ENCODE data around the gene ZNF254. TPM values are rescaled to one million over a fixed set of nuclear protein-coding genes. Genes with fewer than 3 reads are reported as not detected.

ZNF254 gene
- total and polyA plus RNA-seq, 9 of the 15 experiments (the other 6 are each of a cell fraction or from before 2014, with no cell fraction given) = 10.7 to 22.1 (median 14.2) TPM

DNA sequence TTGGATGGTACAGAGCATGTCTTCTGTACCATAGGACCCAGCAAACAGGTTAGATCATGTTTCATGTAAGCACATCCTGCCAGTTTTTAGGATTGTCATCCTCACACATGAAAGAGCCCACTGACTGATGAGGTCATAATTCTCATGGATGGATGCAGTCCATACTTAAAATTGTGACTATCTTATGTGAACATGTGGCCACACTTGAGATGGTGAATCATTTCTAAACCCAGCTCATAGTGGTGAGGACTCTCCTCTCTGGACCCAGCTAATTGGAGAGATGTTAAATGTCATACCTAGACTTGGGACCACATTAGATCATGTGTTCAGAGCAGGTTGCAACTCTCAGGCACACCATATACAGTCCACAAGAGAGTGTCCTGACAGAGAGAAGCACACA, 24.8 kb upstream of the ZNF254 start:
- H3K9me3 ChIP-seq (replicated peaks; ENCODE audit: control insufficient read depth, insufficient read depth, low read depth, low read length) = no peaks in the 10 kb centered on the region
- peaks cover 11% of the 10 kb centered on the region; the same call in 2 of the 3 replicates for H3K36me3 ChIP-seq (ENCODE audit: control insufficient read depth, insufficient read depth, low read length)
- POLR2A ChIA-PET = no interaction called here
- H4K20me1 ChIP-seq (replicated peaks; ENCODE audit: control insufficient read depth, insufficient read depth, low read length) = no peaks in the 10 kb centered on the region
- H3K4me1 ChIP-seq (replicated peaks in 1 of 2; ENCODE audit: control insufficient read depth in 2 of 2, insufficient read depth in 2 of 2, low read length in 2 of 2) = no peaks in the 10 kb centered on the region
- H3K4me3 ChIP-seq = no peak overlapping the region
- H2AFZ ChIP-seq (ENCODE audit: low read depth, low read length) = no peak overlapping the region
- H3K79me2 ChIP-seq (ENCODE audit: control insufficient read depth, insufficient read depth, low read length) = no peaks in the 10 kb centered on the region
- in situ Hi-C loops (cut with MboI) = no loop called here
- DNase-seq (ENCODE audit: extremely low read depth in 1 of 4, low spot score in 3 of 4) (no peak), ATAC-seq (no peak), FAIRE-seq (no peak)
- no peak overlapping the region for H3K4me2 ChIP-seq (ENCODE audit: insufficient read depth, low read length)
- no TSS peak for BruUV-seq (replicated peaks)
- H3K9ac ChIP-seq (ENCODE audit: insufficient read depth in 1 of 2, low read depth in 2 of 2, low read length in 2 of 2) = no peak overlapping the region
- H3K27me3 ChIP-seq (ENCODE audit: control insufficient read depth in 2 of 2, insufficient read depth in 2 of 2, low read length in 2 of 2) = no peaks in the 10 kb centered on the region
- no peak overlapping the region for H3K27ac ChIP-seq (ENCODE audit: extremely low read depth, low read depth, low read length)
- intact Hi-C loops (cut with micrococcal nuclease) = no loop called here
- TF ChIP-seq, protein P1, sequence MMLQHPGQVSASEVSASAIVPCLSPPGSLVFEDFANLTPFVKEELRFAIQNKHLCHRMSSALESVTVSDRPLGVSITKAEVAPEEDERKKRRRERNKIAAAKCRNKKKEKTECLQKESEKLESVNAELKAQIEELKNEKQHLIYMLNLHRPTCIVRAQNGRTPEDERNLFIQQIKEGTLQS (IDR thresholded peaks at IDR 0.05) = peak; percentile 26; the same call in 1 of the 2 replicates
- TF ChIP-seq, protein P1 (CRISPR knock-in tag; conservative IDR thresholded peaks at IDR 0.05) = no peak
- no peak for TF ChIP-seq RBM14 (IDR thresholded peaks at IDR 0.05; ENCODE audit: borderline replicate concordance, insufficient read depth, low read depth, low read length)
- no peaks in the 10 kb centered on the region for H3K9me1 ChIP-seq (ENCODE audit: control insufficient read depth, insufficient read depth, low read length)
- CTCF ChIA-PET (ENCODE audit: low intra/inter-chr PET ratio) = no interaction called here

DNA sequence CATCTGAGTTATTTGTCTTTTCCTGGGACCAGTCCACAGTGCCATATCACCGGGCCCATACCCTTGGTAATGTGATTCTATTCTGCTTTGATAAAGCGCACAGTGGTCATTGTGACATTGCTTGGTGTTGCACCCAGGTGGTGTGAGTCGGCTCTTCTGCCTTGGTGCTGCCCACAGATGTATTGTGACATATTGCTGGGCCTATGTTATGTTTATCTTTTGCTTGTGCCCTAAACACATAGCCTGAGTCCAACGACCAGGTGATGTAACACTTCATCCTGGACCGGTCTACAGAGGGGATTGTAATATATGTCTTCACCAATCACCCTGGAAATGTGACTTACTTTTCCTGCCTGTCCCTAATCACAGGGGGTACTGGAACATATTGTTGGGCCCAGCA, 23.7 kb upstream of the ZNF254 start:
- Histone ChIP-seq H3K27me3 (ENCODE audit: control insufficient read depth in 2 of 2, insufficient read depth in 2 of 2, low read length in 2 of 2) (no peaks in the 10 kb centered on the region), H4K20me1 (replicated peaks; ENCODE audit: control insufficient read depth, insufficient read depth, low read length) (no peaks in the 10 kb centered on the region), H3K27ac (ENCODE audit: extremely low read depth, low read depth, low read length) (no peak overlapping the region), H3K4me2 (ENCODE audit: insufficient read depth, low read length) (no peak overlapping the region), H3K4me3 (no peak overlapping the region), H2AFZ (ENCODE audit: low read depth, low read length) (no peak overlapping the region), H3K9ac (ENCODE audit: insufficient read depth in 1 of 2, low read depth in 2 of 2, low read length in 2 of 2) (no peak overlapping the region), H3K9me3 (replicated peaks; ENCODE audit: control insufficient read depth, insufficient read depth, low read depth, low read length) (no peaks in the 10 kb centered on the region), H3K4me1 (replicated peaks in 1 of 2; ENCODE audit: control insufficient read depth in 2 of 2, insufficient read depth in 2 of 2, low read length in 2 of 2) (no peaks in the 10 kb centered on the region), H3K9me1 (ENCODE audit: control insufficient read depth, insufficient read depth, low read length) (no peaks in the 10 kb centered on the region), H3K79me2 (ENCODE audit: control insufficient read depth, insufficient read depth, low read length) (no peaks in the 10 kb centered on the region), H3K36me3 (ENCODE audit: control insufficient read depth, insufficient read depth, low read length) (peaks cover 16% of the 10 kb centered on the region; the same call in 2 of the 3 replicates)
- in situ Hi-C loops (cut with MboI) (no loop called here), intact Hi-C loops (cut with micrococcal nuclease) (no loop called here)
- 50% methylated on average over 5 of the region's 5 CpGs for WGBS (ENCODE audit: insufficient coverage, low coverage, missing lambda C conversion rate)
- FAIRE-seq (no peak), DNase-seq (ENCODE audit: extremely low read depth in 1 of 4, low spot score in 3 of 4) (no peak), ATAC-seq (no peak; the same call in 2 of the 3 replicates)
- ChIA-PET CTCF (ENCODE audit: low intra/inter-chr PET ratio) (no interaction called here), POLR2A (no interaction called here)
- no TSS peak for BruUV-seq (replicated peaks)
- TF ChIP-seq, protein P2, sequence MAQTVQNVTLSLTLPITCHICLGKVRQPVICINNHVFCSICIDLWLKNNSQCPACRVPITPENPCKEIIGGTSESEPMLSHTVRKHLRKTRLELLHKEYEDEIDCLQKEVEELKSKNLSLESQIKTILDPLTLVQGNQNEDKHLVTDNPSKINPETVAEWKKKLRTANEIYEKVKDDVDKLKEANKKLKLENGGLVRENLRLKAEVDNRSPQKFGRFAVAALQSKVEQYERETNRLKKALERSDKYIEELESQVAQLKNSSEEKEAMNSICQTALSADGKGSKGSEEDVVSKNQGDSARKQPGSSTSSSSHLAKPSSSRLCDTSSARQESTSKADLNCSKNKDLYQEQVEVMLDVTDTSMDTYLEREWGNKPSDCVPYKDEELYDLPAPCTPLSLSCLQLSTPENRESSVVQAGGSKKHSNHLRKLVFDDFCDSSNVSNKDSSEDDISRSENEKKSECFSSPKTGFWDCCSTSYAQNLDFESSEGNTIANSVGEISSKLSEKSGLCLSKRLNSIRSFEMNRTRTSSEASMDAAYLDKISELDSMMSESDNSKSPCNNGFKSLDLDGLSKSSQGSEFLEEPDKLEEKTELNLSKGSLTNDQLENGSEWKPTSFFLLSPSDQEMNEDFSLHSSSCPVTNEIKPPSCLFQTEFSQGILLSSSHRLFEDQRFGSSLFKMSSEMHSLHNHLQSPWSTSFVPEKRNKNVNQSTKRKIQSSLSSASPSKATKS (CRISPR knock-in tag; IDR thresholded peaks at IDR 0.05) = no peak
- no peak for TF ChIP-seq ZNF584 (CRISPR knock-in tag; IDR thresholded peaks at IDR 0.05; ENCODE audit: low read depth)
- TF ChIP-seq TEAD2 (tag; IDR thresholded peaks at IDR 0.05) = no peak
- TF ChIP-seq IRF2 (CRISPR knock-in tag; IDR thresholded peaks at IDR 0.05) = no peak
- no peak for TF ChIP-seq POLR3A (IDR thresholded peaks at IDR 0.05; ENCODE audit: borderline replicate concordance, extremely low read depth, insufficient read depth, insufficient read length)
- no peak for TF ChIP-seq ZFP30 (CRISPR knock-in tag; IDR thresholded peaks at IDR 0.05; ENCODE audit: borderline replicate concordance)
- TF ChIP-seq, protein P3, sequence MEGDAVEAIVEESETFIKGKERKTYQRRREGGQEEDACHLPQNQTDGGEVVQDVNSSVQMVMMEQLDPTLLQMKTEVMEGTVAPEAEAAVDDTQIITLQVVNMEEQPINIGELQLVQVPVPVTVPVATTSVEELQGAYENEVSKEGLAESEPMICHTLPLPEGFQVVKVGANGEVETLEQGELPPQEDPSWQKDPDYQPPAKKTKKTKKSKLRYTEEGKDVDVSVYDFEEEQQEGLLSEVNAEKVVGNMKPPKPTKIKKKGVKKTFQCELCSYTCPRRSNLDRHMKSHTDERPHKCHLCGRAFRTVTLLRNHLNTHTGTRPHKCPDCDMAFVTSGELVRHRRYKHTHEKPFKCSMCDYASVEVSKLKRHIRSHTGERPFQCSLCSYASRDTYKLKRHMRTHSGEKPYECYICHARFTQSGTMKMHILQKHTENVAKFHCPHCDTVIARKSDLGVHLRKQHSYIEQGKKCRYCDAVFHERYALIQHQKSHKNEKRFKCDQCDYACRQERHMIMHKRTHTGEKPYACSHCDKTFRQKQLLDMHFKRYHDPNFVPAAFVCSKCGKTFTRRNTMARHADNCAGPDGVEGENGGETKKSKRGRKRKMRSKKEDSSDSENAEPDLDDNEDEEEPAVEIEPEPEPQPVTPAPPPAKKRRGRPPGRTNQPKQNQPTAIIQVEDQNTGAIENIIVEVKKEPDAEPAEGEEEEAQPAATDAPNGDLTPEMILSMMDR (IDR thresholded peaks at IDR 0.05 in 2 of 3, conservative IDR thresholded peaks at IDR 0.05 in 1 of 3; ENCODE audit: insufficient read depth in 2 of 3, low read depth in 1 of 3, low read length in 3 of 3) = no peak
- no peak for TF ChIP-seq HDGF (IDR thresholded peaks at IDR 0.05)
- no peak for TF ChIP-seq KHSRP (IDR thresholded peaks at IDR 0.05)

Measured in K562 (cell line).